ENCODE results near the gene RAD51D.
"Not testable (repeated sequence)": the region's sequence is repeated elsewhere in the genome, so short reads cannot be mapped to it uniquely, and the experiment has no call there.

The RAD51D gene

GRCh38 chr17:35141681-35142466 lies 22.2 kb upstream of the RAD51D start, which contains the start of gene NLE1:
NLE1 (minus strand) TSS chr17:35142303; CDS start chr17:35142275, 28 bp downstream.
- DNase-seq (ENCODE audit: low read depth), result peak; percentile 20

DNA sequence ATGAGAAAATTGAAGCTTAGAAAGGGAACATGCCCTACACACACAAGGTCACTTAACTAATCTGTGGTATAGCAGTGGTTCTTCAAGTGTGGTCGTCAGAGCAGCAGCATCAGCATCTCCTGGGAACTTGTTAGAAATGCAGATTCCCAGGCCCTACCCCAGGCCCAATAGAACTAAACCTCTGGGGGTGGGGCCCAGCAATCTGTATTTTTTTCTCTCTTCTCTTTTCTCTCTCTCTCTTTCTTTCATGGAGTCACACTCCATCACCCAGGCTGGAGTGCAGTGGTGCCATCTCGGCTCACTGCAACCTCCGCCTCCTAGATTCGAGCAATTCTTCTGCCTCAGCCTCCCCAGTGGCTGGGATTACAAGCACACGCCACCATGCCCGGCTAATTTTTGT lies 18.6 kb upstream of the RAD51D start:
- DNase-seq (ENCODE audit: low read depth), result no peak

DNA sequence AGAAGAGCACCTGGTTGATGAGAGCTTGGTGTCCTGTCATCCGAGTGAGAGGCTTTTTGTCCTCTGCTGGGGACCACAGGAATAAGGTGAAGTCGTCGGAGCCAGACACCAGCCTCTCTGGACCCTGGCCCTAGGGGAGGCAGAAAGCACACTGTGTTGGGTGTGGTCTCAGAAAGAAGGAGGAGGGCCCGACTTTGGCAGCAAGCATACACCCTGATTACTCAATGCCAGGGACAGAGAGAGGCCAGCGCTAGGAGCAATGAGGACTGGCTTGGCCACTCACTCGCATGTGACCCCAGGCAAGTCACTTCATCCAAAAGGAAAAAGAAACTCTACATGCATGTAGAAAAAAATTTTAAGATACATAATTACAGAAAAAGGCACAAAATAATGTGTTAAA lies 15.7 kb upstream of the RAD51D start:
- no peak for DNase-seq (ENCODE audit: low read depth)

DNA sequence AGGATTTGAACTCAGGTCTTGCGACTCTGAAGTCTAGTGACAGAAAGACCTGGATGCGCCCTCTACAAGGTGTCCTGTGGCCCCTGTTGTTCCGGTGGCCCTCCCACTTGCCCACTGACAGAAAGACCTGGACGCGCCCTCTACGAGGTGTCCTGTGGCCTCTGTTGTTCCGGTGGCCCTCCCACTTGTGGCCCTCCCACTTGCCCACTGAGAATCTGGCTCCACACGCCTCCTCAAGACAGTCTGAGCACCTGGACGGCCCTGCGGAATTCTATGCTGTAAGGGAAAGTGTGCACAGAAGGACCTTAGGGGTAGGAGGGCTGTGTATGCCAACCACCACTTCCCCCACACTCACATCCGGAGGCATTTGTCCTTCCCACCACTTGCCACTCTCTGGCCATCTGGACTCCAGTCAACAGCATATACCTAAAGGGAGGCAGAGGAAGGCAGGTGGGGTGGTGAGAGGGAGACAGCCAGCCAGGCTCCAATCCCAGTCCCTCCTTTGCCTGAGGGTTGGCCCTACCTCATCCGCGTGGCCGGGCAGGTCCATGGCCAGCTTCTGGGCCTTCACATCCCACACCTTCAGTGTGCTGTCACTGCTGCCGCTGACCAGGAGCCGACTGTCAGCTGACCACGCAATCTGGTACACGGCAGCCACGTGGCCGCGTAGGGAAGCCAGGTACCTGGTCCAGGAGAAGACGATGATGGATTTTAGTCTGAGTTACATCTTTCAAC lies 13.3 kb upstream of the RAD51D start:
- DNase-seq (ENCODE audit: low read depth), result no peak

GRCh38 chr17:35132099-35132498 lies 12.4 kb upstream of the RAD51D start:
- no peak for DNase-seq (ENCODE audit: low read depth)

DNA sequence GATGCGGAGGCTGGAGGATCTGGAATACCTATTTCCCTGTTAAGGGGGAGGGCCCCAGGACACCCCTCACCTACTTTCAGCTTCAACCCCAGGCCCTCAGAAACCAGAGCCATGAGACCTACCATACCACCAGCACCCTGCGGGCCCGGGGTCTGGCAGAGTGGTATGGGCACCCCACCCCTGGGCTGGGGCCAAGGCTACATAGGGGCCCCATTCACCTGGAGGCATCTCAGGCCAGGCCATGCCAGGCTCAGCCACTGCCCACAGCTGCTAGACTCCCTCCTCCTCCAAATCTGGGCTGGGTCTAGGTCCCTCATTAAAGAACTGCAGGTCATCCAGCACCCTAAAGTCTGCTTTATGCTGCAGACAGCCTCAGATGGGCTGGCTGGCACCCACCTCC lies 10.7 kb upstream of the RAD51D start:
- no peak for DNase-seq (ENCODE audit: low read depth)

GRCh38 chr17:35129973-35130351 lies 10.3 kb upstream of the RAD51D start:
- no peak for DNase-seq (ENCODE audit: low read depth)

DNA sequence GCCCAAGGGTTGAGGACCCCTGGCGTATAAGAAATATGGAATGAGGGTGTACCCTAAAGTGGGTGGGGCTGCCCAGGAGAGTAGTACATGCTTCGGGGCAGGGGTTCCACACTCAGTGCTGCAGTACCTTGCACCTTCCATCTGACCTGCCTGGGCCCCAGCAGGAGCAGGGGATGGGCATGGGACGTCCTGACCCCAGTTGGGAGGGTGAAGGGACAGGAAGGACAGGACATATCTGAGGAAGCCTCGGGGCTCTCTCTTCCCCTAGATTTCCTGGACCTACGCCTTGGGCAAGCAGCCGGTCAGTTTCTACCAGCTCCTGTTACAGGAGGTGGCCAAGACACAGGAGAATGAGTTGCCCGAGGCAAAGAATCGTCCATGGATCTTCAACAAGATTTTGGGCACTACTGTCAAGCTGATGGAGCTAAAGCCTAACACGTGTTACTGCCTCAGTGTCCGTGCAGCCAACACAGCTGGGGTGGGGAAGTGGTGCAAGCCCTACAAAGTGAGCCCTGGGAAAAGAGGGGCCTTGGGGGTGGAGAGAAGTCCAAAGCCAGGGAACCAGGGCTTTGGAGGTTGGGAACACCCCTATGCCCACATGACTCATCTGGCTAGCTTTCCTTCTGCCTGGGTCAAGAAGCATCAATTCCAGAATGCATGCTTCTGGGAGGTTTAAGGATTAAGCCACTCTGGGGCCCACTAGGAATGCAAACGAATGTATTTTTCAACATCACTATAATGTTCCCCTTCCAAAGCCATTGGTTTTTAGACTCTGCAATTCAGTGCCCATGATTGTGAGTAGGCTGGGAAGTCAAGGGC lies 9.7 kb upstream of the RAD51D start:
- no peak for DNase-seq (ENCODE audit: low read depth)

GRCh38 chr17:35127751-35128514 lies 8.3 kb upstream of the RAD51D start:
- DNase-seq (ENCODE audit: low read depth), result no peak

GRCh38 chr17:35121315-35121714 lies 1.7 kb upstream of the RAD51D start, which contains the start of gene FNDC8:
FNDC8 (plus strand) TSS chr17:35121615; CDS start chr17:35121694, 79 bp downstream.
- DNase-seq (ENCODE audit: low read depth), result no peak

DNA sequence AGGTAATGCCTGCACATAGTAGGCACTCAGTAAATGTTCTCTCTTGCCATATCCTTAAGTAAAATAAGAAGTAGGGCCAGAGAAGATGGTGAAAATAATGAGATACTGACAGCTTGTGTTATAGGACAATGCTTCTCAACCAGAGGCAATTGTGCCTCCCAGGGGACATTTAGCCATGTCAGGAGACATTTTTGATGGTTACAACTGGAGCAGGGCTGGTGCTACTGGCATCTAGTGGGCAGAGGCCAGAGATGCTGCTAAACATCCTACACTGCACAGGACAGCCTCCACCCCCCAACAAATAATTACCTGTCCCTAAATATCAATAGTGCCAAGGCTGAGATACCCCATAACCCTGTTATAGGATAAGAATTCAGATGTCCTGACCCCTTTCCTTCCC lies 1.7 kb downstream of the RAD51D start:
- DNase-seq (ENCODE audit: low read depth), result no peak

- DNase-seq (ENCODE audit: low read depth), result no peak
Observed at GRCh38 chr17:35116845-35117244, 2.8 kb downstream of the RAD51D start.

DNA sequence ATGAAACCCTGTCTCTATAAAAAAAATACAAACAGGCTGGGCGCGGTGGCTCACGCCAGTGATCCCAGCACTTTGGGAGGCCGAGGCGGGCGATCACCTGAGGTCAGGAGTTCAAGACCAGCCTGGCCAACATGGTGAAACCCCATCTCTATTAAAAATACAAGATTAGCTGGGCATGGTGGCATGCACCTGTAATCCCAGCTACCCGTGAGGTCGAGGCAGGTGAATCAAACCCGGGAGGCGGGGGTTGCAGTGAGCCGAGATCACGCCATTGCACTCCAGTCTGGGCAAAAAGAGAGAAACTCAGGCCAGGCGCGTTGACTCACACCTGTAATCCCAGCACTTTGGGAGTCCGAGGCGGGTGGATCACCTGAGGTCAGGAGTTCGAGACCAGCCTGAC lies 8.9 kb downstream of the RAD51D start:
- not testable (repeated sequence) for DNase-seq (ENCODE audit: low read depth)

DNA sequence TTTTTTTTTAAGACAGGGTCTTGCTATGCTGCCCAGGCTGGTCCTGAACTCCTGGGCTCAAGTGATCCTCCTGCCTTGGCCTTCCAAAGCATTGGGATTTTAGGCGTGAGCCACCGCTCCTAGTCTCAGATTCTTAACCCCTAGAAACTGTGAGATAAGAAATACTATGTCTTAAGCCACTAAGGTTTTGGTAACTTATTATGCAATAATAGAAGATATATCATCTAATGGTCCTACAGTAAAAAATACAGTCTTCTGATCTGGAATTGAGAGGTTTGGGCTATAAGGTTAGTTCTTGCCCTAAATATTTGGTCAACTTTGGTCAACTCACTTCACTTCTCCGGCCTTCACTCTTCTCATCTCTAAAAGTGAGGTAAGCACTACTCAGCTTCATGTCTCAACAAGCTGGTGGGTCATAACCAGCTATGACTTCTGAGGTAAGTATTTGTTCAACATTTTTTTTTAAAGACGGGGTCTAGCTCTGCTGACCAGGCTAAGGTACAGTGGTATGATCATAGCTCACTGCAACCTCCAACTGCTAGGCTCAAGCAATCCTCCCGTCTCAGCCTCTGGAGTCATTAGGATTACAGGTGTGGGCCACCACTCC lies 14.7 kb downstream of the RAD51D start:
- no peak for DNase-seq (ENCODE audit: low read depth)

GRCh38 chr17:35103271-35103670 lies 16.4 kb downstream of the RAD51D start:
- DNase-seq (ENCODE audit: low read depth), result no peak

GRCh38 chr17:35101725-35102124 lies 17.9 kb downstream of the RAD51D start:
- DNase-seq (ENCODE audit: low read depth), result no peak

DNA sequence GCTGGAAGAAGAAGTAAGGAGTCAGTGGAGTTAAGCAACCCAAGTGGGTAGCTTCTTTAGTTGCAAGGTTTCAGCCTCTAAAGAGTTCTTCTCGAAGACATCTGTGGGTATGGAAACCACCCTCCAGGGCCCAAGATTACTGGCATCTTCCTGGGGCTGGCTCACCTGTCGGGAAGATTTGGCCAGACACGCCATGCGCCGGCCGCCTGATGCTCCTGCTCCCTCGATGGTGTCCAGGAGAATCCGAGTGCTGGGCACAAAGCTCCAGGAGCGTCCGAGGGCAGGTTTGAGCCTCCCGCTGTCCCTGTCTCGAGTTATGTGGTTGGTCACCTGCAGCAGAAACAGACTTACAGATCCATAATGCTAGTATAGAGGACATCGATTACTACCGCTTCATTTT lies 18.6 kb downstream of the RAD51D start:
- DNase-seq (ENCODE audit: low read depth), result no peak

GRCh38 chr17:35099908-35100307 lies 19.8 kb downstream of the RAD51D start:
- DNase-seq (ENCODE audit: low read depth), result no peak

DNA sequence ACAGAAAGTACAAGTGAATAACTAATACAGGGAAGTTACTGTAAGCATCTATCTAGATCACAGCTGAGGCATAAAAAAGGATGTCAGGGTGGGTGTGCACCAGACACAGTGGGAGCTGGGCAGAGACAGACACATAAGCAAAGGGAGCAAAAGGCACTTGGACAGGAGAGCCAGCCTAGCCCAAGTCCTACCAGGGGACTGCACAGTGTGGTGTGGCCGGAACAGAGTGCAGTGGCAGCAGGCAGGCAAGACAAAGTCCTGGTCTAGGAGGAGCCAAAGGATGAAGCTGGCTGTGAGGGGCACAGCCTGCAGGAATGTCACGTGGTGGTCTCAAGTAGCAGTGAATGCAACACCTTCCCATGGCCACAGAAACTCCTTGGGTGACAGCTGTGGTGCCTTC lies 21.9 kb downstream of the RAD51D start:
- DNase-seq (ENCODE audit: low read depth), result no peak

GRCh38 chr17:35095741-35096140 lies 23.9 kb downstream of the RAD51D start:
- no peak for DNase-seq (ENCODE audit: low read depth)

DNA sequence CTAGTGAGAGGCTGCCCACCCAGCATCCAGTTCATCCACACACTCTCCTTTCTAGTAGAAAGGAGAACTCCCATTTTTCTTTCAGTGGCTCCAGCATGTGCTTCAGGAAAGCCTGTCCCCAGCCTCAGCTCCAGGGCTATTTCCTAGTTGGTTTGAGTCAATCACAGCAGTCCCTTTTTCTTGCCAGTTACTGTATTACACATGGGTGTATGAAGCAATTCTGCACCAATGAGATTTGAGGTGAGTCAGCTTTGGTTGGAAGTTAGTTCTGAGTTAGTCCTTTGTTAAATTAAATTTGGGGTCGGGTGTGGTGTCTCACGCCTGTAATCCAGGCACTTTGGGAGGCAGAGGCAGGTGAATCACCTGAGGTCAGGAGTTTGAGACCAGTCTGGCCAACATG lies 24.8 kb downstream of the RAD51D start:
- no peak for DNase-seq (ENCODE audit: low read depth)

Measured in HS-27A (cell line).